ENCODE measurements around the gene IL17RD. TPM values are rescaled to one million over a fixed set of nuclear protein-coding genes. Genes with fewer than 3 reads are reported as not detected.

Gene IL17RD
- total and polyA plus RNA-seq, 10 of the 15 experiments (the other 5 are each of a cell fraction or from before 2014, with no cell fraction given), result 0.01 to 0.08 (median 0.04) TPM; not detected in 3

GRCh38 chr3:57165641-57166040 lies 488 bp upstream of the IL17RD start:
- SMC1A ChIA-PET (ENCODE audit: uncharacterized antibody, unreplicated experiment), result no interaction called here
- POLR2A ChIA-PET, result no interaction called here
- in situ Hi-C loops (cut with MboI) (no loop called here), intact Hi-C loops (cut with micrococcal nuclease; ENCODE audit: unreplicated experiment) (loop anchor here (10.0 kb wide), 1 partner anchor 171 kb away; no protein-coding TSS in a partner anchor)
- Histone ChIP-seq H4K20me1 (ENCODE audit: control insufficient read depth, insufficient read depth) (no peaks in the 10 kb centered on the region), H3K4me3 (no peak overlapping the region), H3K27me3 (replicated peaks in 1 of 2; ENCODE audit: control insufficient read depth in 2 of 2, insufficient read depth in 2 of 2, low read length in 1 of 2) (peaks cover 15 to 21% of the 10 kb centered on the region in 2 experiments), H3K9ac (ENCODE audit: control insufficient read depth, insufficient read depth, low read length) (no peak overlapping the region), H3K4me2 (ENCODE audit: control insufficient read depth, insufficient read depth) (peak overlapping the region; percentile 14; the same call in 1 of the 2 replicates), H3K9me3 (replicated peaks; ENCODE audit: control insufficient read depth, insufficient read depth, low read length) (no peaks in the 10 kb centered on the region), H3K4me1 (ENCODE audit: control insufficient read depth, insufficient read depth, low read length) (0 out of 2 replicates have a peak, but pooled peaks cover 4% of the 10 kb centered on the region), H3K36me3 (ENCODE audit: control insufficient read depth in 2 of 2, insufficient read depth in 2 of 2, low read length in 1 of 2) (no peaks in the 10 kb centered on the region), H3K27ac (ENCODE audit: control insufficient read depth, insufficient read depth) (no peak overlapping the region), H3K79me2 (ENCODE audit: control insufficient read depth, insufficient read depth, low read length) (no peaks in the 10 kb centered on the region), H2AFZ (ENCODE audit: control insufficient read depth, low read depth, low read length) (no peak overlapping the region)
- FAIRE-seq (no peak), ATAC-seq (no peak), DNase-seq (ENCODE audit: low read depth, low spot score) (no peak)
- BruUV-seq (replicated peaks), result no TSS peak
- no peak for TF ChIP-seq BCL11A (IDR thresholded peaks at IDR 0.05; ENCODE audit: low read depth, low read length)
- no peak for TF ChIP-seq FOXK2 (IDR thresholded peaks at IDR 0.05)
- TF ChIP-seq REST (IDR thresholded peaks at IDR 0.05; ENCODE audit: low read depth, low read length), result no peak
- TF ChIP-seq JUNB (IDR thresholded peaks at IDR 0.05), result no peak
- TF ChIP-seq KDM1A (IDR thresholded peaks at IDR 0.05; ENCODE audit: borderline replicate concordance), result no peak
- no peak for TF ChIP-seq GABPA (IDR thresholded peaks at IDR 0.05; ENCODE audit: low read depth)
- TF ChIP-seq CREB1 (IDR thresholded peaks at IDR 0.05; ENCODE audit: low read depth), result no peak
- TF ChIP-seq ZNF622 (IDR thresholded peaks at IDR 0.05), result no peak
- no peak for TF ChIP-seq IKZF1 (conservative IDR thresholded peaks at IDR 0.05)
- no peak for TF ChIP-seq ETV6 (conservative IDR thresholded peaks at IDR 0.05 in 1 of 2, IDR thresholded peaks at IDR 0.05 in 1 of 2; ENCODE audit: borderline replicate concordance in 1 of 2, low read depth in 1 of 2)
- TF ChIP-seq MEF2A (IDR thresholded peaks at IDR 0.05; ENCODE audit: insufficient read depth, low read depth, low read length), result no peak
- no peak for TF ChIP-seq RAD51 (IDR thresholded peaks at IDR 0.05)
- TF ChIP-seq HSF1 (IDR thresholded peaks at IDR 0.05; ENCODE audit: low read depth, low read length), result no peak
- no peak for TF ChIP-seq NFXL1 (IDR thresholded peaks at IDR 0.05; ENCODE audit: borderline replicate concordance)
- no peak for TF ChIP-seq SREBF1 (IDR thresholded peaks at IDR 0.05; ENCODE audit: low read length)
- no peak for TF ChIP-seq ASH2L (IDR thresholded peaks at IDR 0.05; ENCODE audit: borderline replicate concordance, low read depth)
- TF ChIP-seq PML (IDR thresholded peaks at IDR 0.05; ENCODE audit: low read length), result no peak
- no peak for TF ChIP-seq SMC3 (IDR thresholded peaks at IDR 0.05; ENCODE audit: borderline replicate concordance, low read length)
- TF ChIP-seq ESRRA (IDR thresholded peaks at IDR 0.05; ENCODE audit: low read length), result no peak
- RAD21 ChIA-PET (ENCODE audit: unreplicated experiment), result no interaction called here
- WGBS (ENCODE audit: insufficient coverage, insufficient replicate concordance, low lambda C conversion rate, missing lambda C conversion rate), result 22% methylated on average over 4 of the region's 4 CpGs
- CTCF ChIA-PET, result no interaction called here

Data from GM12878 (cell line).